ENCODE measurements around the gene FAT3. TPM values are rescaled to one million over a fixed set of nuclear protein-coding genes. Genes with fewer than 3 reads are reported as not detected.

The FAT3 gene
- total RNA-seq, 2 donors from 2014 or later, result 0.33 to 0.75 TPM

DNA sequence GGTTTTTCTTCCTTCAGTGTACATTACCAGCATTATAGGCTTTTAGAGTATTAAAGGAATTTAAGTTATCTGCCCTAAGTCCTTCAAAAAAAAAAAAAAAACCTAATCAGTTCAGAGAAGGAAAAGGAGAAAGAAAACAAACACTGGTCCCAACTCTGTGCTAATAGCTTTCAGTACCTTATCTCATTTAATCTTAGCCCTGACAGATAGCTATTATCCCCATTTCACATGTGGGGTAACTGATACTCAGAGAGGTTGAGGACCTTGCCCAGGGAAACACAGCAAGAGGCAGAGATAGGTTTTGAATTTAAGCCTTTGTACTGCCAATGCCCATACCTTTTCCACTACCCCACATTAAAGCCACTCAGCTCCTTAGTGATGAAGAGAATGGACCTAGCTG, 43.4 kb downstream of the FAT3 start:
- no peak overlapping the region for H3K27ac ChIP-seq
- no peak for DNase-seq (ENCODE audit: low spot score)
- H3K27me3 ChIP-seq, result no peaks in the 10 kb centered on the region
- H3K36me3 ChIP-seq, result no peaks in the 10 kb centered on the region
- H3K4me1 ChIP-seq, result no peaks in the 10 kb centered on the region
- no peak overlapping the region for H3K4me3 ChIP-seq
- TF ChIP-seq CTCF (IDR thresholded peaks at IDR 0.05), result no peak
- no peaks in the 10 kb centered on the region for H3K9me3 ChIP-seq

- DNase-seq (ENCODE audit: low spot score), result no peak
- H3K27me3 ChIP-seq, result no peaks in the 10 kb centered on the region
- H3K27ac ChIP-seq, result no peak overlapping the region
- H3K9me3 ChIP-seq, result no peaks in the 10 kb centered on the region
- no peak overlapping the region for H3K4me3 ChIP-seq
- no peaks in the 10 kb centered on the region for H3K36me3 ChIP-seq
- TF ChIP-seq CTCF (IDR thresholded peaks at IDR 0.05), result no peak
- H3K4me1 ChIP-seq, result no peaks in the 10 kb centered on the region
Measured at GRCh38 chr11:92268546-92268945, 43.9 kb downstream of the FAT3 start.

DNA sequence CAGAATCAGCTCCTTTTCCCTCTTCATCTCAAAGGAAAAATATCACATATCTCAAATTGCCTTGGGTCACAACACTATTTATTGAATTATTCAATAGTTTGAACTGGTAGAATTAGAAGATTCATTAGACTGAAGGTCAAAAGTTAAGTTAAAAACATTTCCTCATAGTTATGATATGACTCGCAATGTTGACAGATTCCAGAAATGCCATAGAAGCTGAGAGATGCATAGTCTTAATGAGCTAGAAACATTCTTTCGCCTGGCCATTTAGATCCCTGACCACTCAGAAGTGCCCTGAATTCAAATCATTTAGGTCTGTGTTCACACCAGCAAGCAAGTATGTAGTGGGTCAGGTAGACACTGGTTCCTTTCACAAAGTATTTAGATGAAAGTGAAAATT, 44.4 kb downstream of the FAT3 start:
- Histone ChIP-seq H3K4me1 (no peaks in the 10 kb centered on the region), H3K9me3 (no peaks in the 10 kb centered on the region), H3K4me3 (no peak overlapping the region), H3K27ac (no peak overlapping the region), H3K27me3 (no peaks in the 10 kb centered on the region), H3K36me3 (no peaks in the 10 kb centered on the region)
- no peak for DNase-seq (ENCODE audit: low spot score)
- TF ChIP-seq CTCF (IDR thresholded peaks at IDR 0.05), result no peak

- H3K4me3 ChIP-seq, result no peak overlapping the region
- H3K9me3 ChIP-seq, result no peaks in the 10 kb centered on the region
- no peaks in the 10 kb centered on the region for H3K27me3 ChIP-seq
- no peak for TF ChIP-seq CTCF (IDR thresholded peaks at IDR 0.05)
- no peaks in the 10 kb centered on the region for H3K36me3 ChIP-seq
- no peak for DNase-seq (ENCODE audit: low spot score)
- no peaks in the 10 kb centered on the region for H3K4me1 ChIP-seq
- H3K27ac ChIP-seq, result no peak overlapping the region
Measured at GRCh38 chr11:92269841-92270240, 45.2 kb downstream of the FAT3 start.

GRCh38 chr11:92272651-92273050, 48.0 kb downstream of the FAT3 start:
- Histone ChIP-seq H3K9me3 (no peaks in the 10 kb centered on the region), H3K36me3 (no peaks in the 10 kb centered on the region), H3K27me3 (no peaks in the 10 kb centered on the region), H3K4me1 (no peaks in the 10 kb centered on the region), H3K4me3 (no peak overlapping the region), H3K27ac (no peak overlapping the region)
- DNase-seq (ENCODE audit: low spot score), result no peak
- no peak for TF ChIP-seq CTCF (IDR thresholded peaks at IDR 0.05)

Measured in right atrium auricular region (tissue), 2 donors.